HG03060 (cell line): ENCODE measurements around the gene SNX24.

ENCODE experiments used
- ATAC-seq: cut with Tn5 transposase; IDR thresholded peaks from one replicate; pipeline ENCODE4 v1.9.1; 2021; ENCODE audit warnings: low read depth, moderate number of reproducible peaks; ENCODE audit not compliant: unreplicated experiment

The SNX24 gene

DNA sequence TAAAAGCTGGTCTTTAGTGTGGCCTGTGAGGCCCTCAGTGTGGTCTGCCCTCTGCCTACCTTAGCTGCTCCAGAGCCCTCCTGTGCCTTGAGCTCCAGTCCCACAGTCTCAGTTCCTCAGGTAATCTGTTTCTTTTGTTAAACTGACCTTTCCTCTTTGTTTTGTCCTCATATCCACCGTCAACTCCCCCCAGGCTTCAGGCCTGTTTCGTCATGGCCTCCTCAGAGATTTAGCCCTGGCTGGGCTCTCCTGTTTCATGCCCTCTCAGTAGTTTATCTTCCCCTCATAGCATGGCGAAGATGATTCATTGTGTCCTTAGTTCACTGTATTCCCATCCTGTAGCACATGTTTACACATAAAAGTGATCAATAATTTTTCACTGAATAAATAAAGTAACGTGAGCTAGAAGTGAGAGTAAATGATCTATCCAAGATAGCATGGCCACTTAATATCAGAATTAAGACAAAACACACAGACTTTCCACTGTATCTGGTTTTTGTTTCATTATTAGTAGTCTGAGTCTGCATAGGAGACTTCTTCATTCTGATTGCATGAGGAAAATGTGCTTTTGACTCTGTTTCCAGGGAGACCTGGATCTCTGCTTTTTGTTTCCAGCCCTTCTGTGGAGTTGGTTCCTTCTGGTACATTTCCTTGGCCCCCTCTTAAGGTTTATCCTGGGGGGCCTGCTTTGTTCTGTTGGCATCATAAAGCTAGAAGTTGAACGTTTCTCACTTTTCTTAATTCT, 70.5 kb downstream of the SNX24 start:
- ATAC-seq = peak; percentile 97

DNA sequence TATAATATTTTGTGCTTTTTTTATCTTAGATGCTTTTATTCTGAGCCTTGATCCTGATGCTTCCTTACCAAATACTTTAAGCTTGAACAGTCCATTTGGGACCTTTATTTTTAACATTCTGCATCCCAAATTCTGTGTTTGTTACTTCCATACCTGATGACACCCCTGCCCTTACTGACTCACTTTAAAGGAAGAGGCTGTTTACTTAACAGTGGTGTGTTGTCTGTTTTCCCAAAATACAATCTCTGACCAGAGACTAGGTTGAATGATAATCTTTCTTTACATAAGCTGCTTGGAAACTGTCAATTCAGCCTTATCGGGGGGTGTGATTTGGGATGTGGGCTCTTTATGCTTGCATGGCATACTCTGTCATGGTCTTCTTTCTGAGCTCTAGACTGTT, 71.1 kb downstream of the SNX24 start:
- no peak for ATAC-seq

DNA sequence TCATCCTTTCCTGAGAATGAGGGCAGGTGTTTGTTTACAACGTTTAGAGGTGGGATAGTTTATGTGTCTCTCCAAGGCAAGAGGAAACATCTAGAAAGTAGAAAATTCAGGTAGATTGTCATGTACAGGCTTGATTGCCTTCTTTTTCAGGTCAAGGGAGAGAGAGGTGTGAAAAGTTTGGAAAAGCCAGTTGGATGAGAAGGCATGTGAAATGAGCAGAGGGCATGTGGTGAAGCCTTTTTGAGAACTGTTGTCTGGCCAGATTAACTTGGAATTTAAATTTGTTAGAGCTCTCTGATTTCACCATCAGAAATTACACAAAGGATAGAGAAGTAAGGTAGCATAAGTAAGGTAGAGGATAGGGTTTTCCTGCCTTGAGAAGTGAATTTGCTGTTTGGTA, 74.6 kb downstream of the SNX24 start:
- no peak for ATAC-seq

DNA sequence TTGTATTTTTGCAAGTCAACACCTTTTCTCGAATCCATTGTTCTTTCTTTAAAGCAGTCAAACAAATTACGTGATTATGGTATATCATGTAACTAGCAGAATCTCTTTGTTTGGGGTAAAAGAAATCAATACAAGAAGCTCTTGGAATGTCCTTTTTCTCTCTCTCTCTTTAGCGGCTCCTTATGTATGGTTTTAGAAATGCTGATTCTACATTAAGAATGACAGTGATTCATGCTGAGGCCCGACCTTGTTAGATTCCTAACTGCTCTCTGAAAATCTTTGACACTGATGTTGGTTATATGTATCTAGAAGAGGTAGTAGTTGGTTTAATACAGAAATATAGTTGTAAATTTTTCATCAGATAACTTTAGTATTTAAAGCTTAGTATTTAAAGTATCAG, 76.4 kb downstream of the SNX24 start:
- ATAC-seq = no peak

DNA sequence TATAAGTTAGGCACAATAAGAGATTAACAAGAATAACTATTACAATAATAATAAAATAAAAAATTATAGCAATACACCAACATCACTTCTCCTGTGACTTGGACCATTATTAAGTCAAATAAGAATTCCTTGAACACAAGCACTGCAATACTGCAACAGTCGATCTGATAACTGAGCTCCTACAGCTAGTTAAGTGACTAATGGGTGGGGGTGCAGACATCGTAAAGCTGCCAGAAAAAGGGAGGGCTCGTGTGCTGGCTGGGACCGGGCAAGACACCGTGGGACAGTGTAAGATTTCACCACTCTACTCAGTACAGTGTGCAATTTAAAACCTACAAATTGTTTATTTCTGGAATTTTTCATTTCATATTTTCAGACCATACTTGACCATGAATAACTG, 78.8 kb downstream of the SNX24 start:
- no peak for ATAC-seq

DNA sequence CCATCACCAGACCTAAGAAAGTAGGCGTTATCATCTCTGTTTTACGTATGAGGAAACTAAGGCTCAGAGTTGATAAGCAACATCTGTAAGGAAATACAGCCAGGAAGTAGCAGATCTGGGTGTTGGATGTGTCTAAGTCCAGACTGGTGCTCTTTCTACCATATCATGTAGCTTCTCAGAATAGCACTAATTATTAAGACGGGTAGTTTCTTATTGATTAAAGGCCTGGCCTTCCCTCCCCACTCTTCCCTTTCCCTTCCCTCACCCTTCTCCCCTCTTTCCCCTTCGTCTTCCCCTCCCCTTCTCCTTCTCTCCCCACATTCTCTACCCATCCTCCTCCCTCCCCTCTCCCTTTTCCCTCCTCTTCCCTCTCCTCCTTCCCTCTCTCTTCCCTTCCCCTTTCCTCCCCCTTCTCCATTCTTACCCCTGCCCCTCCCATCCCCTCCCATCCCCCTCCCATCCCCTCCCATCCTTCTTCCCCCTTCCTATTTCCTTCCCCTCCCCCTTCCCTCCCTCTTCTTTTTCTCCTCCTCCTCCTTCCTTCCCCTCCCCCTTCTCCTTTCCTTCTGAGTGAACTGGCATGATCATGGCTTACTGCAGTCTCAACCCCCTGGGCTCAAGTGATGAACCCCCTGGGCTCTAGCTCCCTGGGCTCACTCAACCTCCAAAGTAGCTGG, 79.4 kb downstream of the SNX24 start:
- no peak for ATAC-seq

DNA sequence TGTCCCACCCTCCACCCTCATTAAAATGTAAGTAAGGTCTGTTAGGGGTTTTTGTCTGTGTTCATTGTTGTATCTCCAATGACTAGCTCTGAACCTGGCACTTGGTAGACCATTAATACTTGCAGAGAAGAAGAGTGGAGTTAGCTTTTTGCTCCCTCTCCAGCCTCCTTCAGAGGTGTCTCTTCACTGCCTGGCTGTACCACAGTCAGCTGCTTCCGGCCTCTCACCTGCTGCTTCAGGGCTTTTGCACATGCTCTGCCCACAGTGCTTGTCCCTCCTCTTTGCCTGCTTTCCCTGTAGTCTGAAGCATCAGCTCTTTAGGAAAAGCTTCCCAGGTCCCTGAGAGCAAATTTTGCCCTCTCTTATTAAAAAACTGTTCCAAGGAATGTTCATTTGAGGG, 83.6 kb downstream of the SNX24 start:
- ATAC-seq = no peak

DNA sequence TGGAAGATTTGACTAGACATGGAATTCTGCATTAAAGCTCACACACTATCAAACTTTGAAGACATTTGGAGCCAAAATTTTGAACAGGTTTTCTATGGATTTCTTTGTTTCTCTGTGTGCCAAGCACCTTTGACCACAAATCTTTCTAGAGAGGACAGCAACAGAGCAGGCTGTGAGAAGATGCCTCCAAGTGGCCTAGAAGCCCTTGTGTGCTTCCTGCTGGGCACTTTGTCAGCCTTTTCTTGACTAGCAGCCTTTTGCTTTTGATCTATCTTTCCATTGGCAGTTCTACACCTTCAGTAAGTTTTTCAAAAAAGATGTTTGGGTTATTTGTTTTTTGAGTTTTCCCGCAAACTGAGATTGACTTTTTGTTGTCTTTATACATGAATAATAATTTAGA, 84.6 kb downstream of the SNX24 start:
- ATAC-seq = no peak

DNA sequence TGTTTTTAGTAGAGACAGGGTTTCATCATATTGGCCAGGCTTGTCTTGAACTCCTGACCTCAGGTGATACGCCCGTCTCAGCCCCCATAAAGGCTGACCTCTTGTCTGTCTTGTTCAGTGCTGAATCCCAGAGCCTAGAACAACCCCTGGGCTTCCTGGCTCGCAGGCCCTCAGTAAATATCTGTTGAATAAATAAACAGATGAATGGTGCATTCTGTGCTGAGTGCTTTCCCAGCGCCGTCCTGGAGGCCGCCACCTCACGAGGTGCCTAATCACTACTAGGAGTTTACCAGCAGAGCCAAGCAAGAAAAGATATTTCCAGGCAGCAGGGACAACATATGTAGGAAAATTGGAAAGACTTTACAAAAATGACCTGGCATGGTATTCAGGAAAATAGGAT, 88.5 kb downstream of the SNX24 start:
- no peak for ATAC-seq

DNA sequence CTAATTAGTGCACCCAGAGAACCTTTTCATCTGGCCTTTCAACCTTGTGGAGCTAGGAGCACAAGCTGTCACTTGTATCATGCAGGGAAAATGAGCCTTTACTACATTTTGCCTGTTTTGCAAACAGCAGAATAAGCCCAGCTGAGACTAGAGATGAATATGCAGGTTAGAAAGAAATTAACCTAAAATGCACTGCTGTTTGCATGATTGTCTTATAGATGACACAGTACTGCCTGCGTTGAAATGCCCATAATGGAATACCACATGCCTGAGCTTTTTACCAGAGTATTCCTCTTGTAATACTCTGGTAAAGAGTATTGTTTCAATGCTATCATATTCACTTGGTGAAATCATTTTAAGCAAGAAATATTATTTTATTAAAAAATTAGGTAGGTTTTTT, 90.7 kb downstream of the SNX24 start:
- ATAC-seq = no peak

DNA sequence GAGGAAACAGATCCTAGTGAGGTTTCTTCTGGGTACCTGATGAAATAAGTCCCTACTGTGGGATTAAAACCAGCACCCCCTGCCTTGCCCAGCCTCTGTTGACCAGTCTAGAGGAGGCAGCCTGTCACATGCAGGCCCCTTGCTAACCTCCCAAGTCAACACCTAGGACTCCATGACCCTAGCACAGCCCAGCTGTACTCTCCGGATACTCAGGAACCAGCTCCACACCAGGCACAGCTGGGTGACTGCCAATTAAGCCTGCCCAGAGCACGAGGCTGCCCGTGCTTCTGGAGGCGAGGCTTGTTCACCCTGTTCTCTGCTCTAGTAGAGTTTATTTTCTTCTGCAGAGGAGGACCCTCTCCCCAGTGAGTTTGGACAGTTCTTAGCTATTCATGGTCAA, 92.5 kb downstream of the SNX24 start:
- ATAC-seq = no peak

DNA sequence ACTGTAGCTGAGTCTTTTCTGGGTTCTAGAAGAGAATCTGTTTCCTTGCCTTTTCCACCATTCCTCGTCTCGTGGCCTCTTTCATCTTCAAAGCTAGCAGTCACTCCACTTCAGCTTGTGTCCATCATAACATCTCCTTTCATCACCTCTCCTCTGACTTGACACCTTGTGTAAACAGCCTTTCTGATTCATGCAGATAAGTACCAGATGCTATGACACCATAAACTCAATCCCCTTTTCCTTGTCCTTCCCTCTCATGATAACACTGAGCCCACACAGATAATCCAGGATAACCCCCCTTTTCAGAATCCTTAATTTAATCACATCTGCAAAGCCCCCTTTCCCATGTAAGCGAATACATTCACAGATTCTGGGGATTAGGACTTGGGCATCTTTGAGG, 95.5 kb downstream of the SNX24 start:
- ATAC-seq = no peak

DNA sequence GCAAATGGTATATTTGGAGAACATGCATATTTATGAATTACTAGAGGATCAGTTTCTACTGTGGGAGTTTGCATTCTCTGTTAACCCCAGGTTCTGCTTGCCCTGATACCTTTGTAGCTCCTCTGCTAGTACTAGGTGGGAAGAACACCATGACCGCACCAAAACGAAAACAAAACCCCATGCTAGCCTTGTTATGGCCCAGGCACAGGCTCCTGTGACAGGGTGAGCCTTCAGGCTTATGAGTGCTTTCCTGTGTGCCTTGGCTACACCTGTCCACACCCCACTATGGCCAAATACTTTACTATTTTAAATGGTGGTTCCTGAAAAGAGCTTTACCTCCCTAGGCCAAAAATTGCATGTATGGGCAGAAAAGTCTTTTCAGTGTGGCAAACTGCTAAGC, 96.3 kb downstream of the SNX24 start:
- no peak for ATAC-seq

DNA sequence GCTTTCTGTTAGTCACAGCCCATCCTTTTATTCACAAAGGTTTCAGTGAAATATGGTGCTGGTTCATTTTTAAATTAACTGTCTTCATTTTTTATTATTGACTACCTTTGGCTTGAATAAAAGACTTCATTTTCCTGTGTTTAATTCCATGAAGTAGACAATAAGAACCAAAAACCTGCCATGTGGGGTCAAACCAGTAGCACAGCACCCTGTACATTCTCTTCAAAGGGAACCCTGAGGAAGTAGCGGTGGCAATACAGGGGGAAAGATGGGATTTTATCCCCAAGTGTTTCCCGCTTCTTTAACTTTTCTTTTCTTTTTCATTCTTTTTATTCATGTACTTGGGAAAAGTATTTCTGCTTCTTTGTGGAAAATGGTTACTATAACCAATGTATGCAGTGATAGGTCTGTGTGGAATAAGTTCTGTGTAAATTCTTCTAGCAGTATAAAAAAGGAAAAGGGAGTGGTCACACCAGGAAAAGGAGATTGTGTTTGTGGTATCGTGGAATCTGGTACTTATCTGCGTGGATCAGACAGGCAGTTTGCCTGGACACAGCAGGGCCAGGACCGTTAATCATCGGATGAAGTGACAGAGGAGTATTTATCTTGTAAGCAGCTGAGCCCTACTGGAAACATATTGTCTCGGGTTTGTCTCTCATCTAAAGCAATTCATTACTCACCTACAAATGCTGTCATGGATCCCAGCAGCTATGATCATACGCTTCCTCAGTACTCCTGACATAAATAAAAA, 96.9 kb downstream of the SNX24 start:
- no peak for ATAC-seq

DNA sequence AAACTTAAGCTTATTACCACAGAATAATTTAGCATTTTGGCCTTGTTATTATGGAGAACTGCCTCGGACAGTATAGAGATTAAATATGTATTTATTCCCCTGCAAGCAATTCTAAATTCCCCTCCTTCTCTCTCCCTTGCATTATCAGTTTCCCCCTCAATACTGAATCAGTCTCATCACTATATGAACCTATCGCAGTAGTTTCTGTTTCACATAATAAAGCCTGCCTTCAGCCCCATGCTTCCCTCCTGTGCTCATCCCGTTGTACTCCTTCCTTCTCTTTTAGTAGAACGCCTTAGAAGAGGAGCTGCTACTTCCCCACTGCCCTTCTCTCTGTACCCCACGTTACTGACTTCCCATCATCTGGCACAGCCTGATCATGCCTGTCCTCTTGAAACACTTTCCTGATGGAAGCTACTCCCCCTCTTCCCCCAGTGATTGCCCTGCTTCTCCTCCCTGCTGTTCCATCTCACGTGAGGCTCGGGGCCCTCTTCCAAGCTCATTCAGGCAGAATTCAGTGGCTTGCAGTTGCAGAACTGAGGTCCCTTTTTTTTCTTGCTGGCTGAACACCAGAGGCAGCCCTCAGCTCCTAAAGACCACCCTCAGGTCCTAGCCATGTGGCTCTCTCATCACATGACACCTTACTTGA, 97.8 kb downstream of the SNX24 start:
- no peak for ATAC-seq

DNA sequence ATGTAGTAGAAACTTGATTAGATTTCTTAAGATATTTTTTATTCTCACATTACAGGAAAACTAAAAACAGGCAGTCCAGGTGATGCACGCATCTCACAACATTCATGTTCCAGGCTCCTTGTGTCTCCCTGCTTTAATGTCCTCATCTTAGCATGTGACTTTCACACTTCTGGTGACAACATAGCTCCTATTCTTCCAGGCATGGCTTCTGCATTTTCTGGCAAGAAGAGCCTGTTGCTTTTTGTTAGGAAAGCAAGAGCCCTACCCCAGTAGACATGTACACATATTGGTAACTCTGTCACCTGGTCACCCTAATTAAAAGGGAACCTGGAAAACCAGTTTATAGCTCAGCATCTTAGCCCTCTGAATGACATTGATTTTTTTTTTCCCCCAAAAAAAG, 98.6 kb downstream of the SNX24 start:
- ATAC-seq = no peak

DNA sequence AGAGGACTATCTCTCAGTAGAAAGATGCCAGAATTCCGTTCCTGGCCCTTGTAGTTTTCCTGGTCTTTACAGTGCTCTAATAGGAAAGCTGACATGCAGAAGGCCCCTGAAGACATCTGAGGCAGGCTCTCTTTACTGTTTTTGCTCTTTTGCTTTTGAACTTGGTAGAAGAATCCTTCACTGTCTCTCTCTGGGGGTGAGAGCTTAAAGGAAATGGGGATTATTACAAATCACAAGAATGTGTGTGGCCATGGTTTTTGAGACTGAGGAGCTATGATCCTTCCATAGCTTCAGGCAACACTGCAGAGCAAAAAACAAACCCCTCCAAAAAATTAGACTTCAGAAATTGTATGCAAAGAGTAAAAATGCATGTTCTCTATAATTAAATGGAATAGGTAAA, 102.0 kb downstream of the SNX24 start:
- ATAC-seq = no peak

DNA sequence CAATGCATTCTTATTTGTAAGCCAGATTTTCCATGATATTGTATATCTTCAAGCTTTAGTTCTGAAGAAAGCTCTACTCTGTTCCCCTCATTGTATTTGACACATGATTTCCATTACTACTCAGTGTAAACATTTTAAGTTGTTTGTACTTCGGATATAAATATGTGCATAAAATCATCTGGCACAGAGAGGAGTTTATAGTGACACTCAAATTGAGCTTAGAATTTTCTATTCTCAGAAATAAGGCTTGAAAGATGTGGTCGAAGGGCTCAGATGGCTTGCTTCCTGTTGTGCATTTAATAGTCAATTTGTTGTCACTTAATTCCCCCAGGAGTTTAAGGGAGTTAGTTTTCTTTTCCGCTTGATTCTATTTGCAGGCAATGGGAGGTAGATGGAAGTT, 102.4 kb downstream of the SNX24 start:
- no peak for ATAC-seq

DNA sequence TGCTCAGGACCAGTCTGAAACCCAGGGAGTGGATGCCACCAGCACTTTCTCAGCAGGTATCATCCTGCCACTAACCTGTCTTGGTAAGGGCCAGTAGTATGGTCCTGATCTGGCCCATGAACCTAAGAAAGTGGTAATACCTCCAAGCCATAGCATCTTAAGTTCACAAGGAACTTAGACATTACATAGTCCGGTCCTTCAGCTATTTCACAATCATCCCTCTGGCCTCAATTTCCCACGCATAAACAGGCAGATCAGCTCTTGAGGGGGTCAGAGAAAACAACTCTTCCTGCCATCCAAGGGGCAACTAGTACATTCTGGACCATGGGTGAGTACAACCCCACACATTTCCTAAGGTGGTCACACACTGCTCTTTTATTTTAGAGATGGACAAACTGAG, 102.9 kb downstream of the SNX24 start:
- no peak for ATAC-seq

DNA sequence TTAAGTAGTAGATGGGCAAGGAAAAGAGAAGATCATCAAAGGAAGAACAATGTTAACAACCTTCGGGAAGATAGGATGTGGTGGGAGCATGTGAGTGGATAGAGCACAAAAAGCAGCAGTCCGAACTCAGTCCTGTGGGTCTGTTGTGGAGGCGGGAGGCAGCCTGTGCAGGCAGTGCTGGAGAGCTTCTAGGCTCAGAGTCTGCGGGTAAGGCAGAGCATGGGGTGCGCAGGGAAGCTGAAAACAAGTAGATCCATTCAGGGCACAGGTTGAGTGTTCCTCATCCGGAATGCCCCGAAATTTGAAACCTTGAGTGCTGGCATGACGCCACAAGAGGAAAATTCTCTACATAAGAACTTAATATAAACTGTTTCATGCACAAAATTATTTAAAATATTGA, 106.2 kb downstream of the SNX24 start:
- ATAC-seq = no peak

DNA sequence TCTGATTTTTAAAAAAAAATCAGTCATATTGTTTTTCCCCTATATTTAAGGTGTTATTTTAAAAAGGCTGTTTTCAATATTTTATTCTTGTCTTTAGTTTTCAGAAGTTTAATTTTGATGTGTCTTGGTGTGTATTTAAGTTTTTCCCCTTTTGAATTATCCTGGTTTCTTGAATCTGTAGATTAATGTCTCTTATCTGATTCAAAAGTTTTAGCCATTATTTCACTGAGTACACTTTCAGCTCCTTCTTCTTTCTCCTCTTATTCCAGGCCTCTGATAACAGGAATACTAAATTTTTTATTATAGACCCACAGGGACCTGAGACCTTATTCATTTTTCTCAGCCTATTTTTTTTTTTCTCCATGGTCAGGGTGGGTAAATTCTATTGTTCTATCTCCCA, 109.3 kb downstream of the SNX24 start:
- ATAC-seq = no peak
